ENCODE results near the gene PCNP. TPM values are rescaled to one million over a fixed set of nuclear protein-coding genes. Genes with fewer than 3 reads are reported as not detected.
"Not testable (repeated sequence)": the region's sequence is repeated elsewhere in the genome, so short reads cannot be mapped to it uniquely, and the experiment has no call there.

The PCNP gene
- total and polyA plus RNA-seq, 2 donors from 2014 or later, result 63.3 to 148 TPM

GRCh38 chr3:101639280-101639963, 65.4 kb downstream of the PCNP start:
- Histone ChIP-seq H3K9me3 (ENCODE audit: control insufficient read depth in 2 of 3, insufficient read depth in 1 of 3, low read length in 3 of 3) (no peaks in the 10 kb centered on the region), H3K9ac (ENCODE audit: low read length in 3 of 3) (no peak overlapping the region), H3K4me3 (ENCODE audit: low read length in 3 of 3) (no peak overlapping the region), H3K27ac (ENCODE audit: low read depth in 2 of 2, low read length in 2 of 2) (no peak overlapping the region), H3K27me3 (ENCODE audit: control insufficient read depth, insufficient read depth, low read length) (no peaks in the 10 kb centered on the region), H3K36me3 (ENCODE audit: control insufficient read depth in 2 of 3, insufficient read depth in 3 of 3, low read length in 3 of 3) (no peaks in the 10 kb centered on the region), H3K4me1 (ENCODE audit: control insufficient read depth in 2 of 3, insufficient read depth in 2 of 3, low read depth in 1 of 3, low read length in 3 of 3) (no peaks in the 10 kb centered on the region)
- FAIRE-seq, result no peak
- DNase-seq, result no peak
- TF ChIP-seq, protein P1, sequence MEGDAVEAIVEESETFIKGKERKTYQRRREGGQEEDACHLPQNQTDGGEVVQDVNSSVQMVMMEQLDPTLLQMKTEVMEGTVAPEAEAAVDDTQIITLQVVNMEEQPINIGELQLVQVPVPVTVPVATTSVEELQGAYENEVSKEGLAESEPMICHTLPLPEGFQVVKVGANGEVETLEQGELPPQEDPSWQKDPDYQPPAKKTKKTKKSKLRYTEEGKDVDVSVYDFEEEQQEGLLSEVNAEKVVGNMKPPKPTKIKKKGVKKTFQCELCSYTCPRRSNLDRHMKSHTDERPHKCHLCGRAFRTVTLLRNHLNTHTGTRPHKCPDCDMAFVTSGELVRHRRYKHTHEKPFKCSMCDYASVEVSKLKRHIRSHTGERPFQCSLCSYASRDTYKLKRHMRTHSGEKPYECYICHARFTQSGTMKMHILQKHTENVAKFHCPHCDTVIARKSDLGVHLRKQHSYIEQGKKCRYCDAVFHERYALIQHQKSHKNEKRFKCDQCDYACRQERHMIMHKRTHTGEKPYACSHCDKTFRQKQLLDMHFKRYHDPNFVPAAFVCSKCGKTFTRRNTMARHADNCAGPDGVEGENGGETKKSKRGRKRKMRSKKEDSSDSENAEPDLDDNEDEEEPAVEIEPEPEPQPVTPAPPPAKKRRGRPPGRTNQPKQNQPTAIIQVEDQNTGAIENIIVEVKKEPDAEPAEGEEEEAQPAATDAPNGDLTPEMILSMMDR (IDR thresholded peaks at IDR 0.05; ENCODE audit: borderline replicate concordance, extremely low read depth, insufficient read depth), result no peak
- intact Hi-C loops (cut with DNase I), result no loop called here

DNA sequence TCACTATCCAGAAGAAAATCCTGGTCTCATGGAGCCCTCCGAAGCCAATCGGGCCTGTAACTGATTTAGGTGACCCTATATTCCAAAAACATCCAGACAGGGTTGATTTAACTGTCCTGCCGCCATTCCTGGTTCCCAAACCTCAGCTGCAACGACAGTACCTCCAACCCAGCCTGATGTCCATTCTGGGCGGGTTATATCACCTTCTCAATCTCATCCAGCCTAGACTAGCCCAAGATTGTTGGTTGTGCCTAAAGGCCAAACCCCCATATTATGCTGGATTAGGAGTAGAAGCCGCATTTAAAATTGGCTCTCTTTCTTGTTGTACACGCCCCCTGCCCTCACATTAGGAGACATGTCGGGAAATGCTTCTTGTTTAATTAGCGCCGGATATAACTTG, 66.3 kb downstream of the PCNP start:
- FAIRE-seq, result no peak
- intact Hi-C loops (cut with DNase I), result no loop called here
- no peak overlapping the region for H3K4me3 ChIP-seq (ENCODE audit: low read length in 3 of 3)
- no peak overlapping the region for H3K9ac ChIP-seq (ENCODE audit: low read length in 3 of 3)
- no peaks in the 10 kb centered on the region for H3K36me3 ChIP-seq (ENCODE audit: control insufficient read depth in 2 of 3, insufficient read depth in 3 of 3, low read length in 3 of 3)
- H3K9me3 ChIP-seq (ENCODE audit: control insufficient read depth in 2 of 3, insufficient read depth in 1 of 3, low read length in 3 of 3), result no peaks in the 10 kb centered on the region
- no peak for DNase-seq
- no peaks in the 10 kb centered on the region for H3K4me1 ChIP-seq (ENCODE audit: control insufficient read depth in 2 of 3, insufficient read depth in 2 of 3, low read depth in 1 of 3, low read length in 3 of 3)
- no peaks in the 10 kb centered on the region for H3K27me3 ChIP-seq (ENCODE audit: control insufficient read depth, insufficient read depth, low read length)
- TF ChIP-seq, protein P1 (IDR thresholded peaks at IDR 0.05; ENCODE audit: borderline replicate concordance, extremely low read depth, insufficient read depth), result no peak
- no peak overlapping the region for H3K27ac ChIP-seq (ENCODE audit: low read depth in 2 of 2, low read length in 2 of 2)

- H3K36me3 ChIP-seq (ENCODE audit: control insufficient read depth in 2 of 3, insufficient read depth in 3 of 3, low read length in 3 of 3); FAIRE-seq; intact Hi-C loops (cut with DNase I); H3K27ac ChIP-seq (ENCODE audit: low read depth in 2 of 2, low read length in 2 of 2); H3K4me1 ChIP-seq (ENCODE audit: control insufficient read depth in 2 of 3, insufficient read depth in 2 of 3, low read depth in 1 of 3, low read length in 3 of 3); H3K27me3 ChIP-seq (ENCODE audit: control insufficient read depth, insufficient read depth, low read length); H3K9ac ChIP-seq (ENCODE audit: low read length in 3 of 3); H3K9me3 ChIP-seq (ENCODE audit: control insufficient read depth in 2 of 3, insufficient read depth in 1 of 3, low read length in 3 of 3); DNase-seq; H3K4me3 ChIP-seq (ENCODE audit: low read length in 3 of 3): not testable (repeated sequence)
Measured at GRCh38 chr3:101641397-101642115, 67.6 kb downstream of the PCNP start.

- FAIRE-seq, result no peak
- no peak overlapping the region for H3K27ac ChIP-seq (ENCODE audit: low read depth in 2 of 2, low read length in 2 of 2)
Measured at GRCh38 chr3:101642441-101642840, 68.5 kb downstream of the PCNP start.

More at GRCh38 chr3:101642441-101642840, 68.5 kb downstream of the PCNP start:
- TF ChIP-seq, protein P1 (IDR thresholded peaks at IDR 0.05; ENCODE audit: borderline replicate concordance, extremely low read depth, insufficient read depth), result no peak
- Histone ChIP-seq H3K27me3 (ENCODE audit: control insufficient read depth, insufficient read depth, low read length) (no peaks in the 10 kb centered on the region), H3K4me3 (ENCODE audit: low read length in 3 of 3) (no peak overlapping the region), H3K9ac (ENCODE audit: low read length in 3 of 3) (no peak overlapping the region), H3K36me3 (ENCODE audit: control insufficient read depth in 2 of 3, insufficient read depth in 3 of 3, low read length in 3 of 3) (no peaks in the 10 kb centered on the region), H3K4me1 (ENCODE audit: control insufficient read depth in 2 of 3, insufficient read depth in 2 of 3, low read depth in 1 of 3, low read length in 3 of 3) (no peaks in the 10 kb centered on the region), H3K9me3 (ENCODE audit: control insufficient read depth in 2 of 3, insufficient read depth in 1 of 3, low read length in 3 of 3) (no peaks in the 10 kb centered on the region)
- intact Hi-C loops (cut with DNase I), result no loop called here
- DNase-seq, result no peak

Data from kidney (tissue), 14 donors.